Measurements from ENCODE around the gene PTPN20.

The PTPN20 gene

GRCh38 chr10:47047127-47047504 is 135.9 kb downstream of the PTPN20 start:
- POLR2A ChIA-PET = no interaction called here
- TF ChIP-seq, protein P1, sequence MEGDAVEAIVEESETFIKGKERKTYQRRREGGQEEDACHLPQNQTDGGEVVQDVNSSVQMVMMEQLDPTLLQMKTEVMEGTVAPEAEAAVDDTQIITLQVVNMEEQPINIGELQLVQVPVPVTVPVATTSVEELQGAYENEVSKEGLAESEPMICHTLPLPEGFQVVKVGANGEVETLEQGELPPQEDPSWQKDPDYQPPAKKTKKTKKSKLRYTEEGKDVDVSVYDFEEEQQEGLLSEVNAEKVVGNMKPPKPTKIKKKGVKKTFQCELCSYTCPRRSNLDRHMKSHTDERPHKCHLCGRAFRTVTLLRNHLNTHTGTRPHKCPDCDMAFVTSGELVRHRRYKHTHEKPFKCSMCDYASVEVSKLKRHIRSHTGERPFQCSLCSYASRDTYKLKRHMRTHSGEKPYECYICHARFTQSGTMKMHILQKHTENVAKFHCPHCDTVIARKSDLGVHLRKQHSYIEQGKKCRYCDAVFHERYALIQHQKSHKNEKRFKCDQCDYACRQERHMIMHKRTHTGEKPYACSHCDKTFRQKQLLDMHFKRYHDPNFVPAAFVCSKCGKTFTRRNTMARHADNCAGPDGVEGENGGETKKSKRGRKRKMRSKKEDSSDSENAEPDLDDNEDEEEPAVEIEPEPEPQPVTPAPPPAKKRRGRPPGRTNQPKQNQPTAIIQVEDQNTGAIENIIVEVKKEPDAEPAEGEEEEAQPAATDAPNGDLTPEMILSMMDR (IDR thresholded peaks at IDR 0.05; ENCODE audit: insufficient read depth, low read length, missing control alignments) = no peak

GRCh38 chr10:47047577-47048525 is 136.6 kb downstream of the PTPN20 start:
- no peak for DNase-seq (ENCODE audit: low read depth, low spot score)
- ChIA-PET POLR2A (no interaction called here), CTCF (interaction anchor here (0.6 to 9.1 kb wide), 48 partner anchors 8 to 387 kb away, joined by 3 to 291 read pairs (median 4); partner anchors contain the start of gene GDF10)
- no peak overlapping the region for H3K4me3 ChIP-seq (ENCODE audit: low read depth, low read length)
- TF ChIP-seq, protein P1 (IDR thresholded peaks at IDR 0.05; ENCODE audit: insufficient read depth, low read length, missing control alignments) = peak; percentile 92

More at GRCh38 chr10:47047127-47047504, 135.9 kb downstream of the PTPN20 start:
- H3K4me3 ChIP-seq (ENCODE audit: low read depth, low read length) = no peak overlapping the region
- no peak for DNase-seq (ENCODE audit: low read depth, low spot score)
- CTCF ChIA-PET = interaction anchor here (0.6 to 9.1 kb wide), 37 partner anchors 8 to 293 kb away, joined by 3 to 291 read pairs (median 5); no protein-coding TSS in a partner anchor

DNA sequence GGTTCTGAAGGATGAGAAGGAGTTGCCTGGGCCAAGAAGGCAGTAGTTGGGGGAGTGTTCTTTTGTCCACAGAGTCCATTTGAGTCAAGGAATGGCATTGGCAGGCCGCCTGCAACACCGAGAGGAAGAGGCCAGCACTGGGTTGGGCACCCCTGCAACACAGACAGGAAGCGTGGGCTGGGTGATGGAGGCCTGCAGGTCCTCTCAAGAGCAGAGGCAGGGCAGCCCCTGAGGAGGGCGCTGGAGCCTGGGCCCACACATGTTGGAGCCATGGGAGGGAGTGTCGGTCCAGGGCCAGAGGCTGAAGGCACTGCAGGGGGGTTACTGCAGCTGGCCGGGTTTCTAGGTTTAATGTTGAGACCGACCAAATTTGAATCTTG is 137.3 kb downstream of the PTPN20 start:
- H3K4me3 ChIP-seq (ENCODE audit: low read depth, low read length) = no peak overlapping the region
- CTCF ChIA-PET = interaction anchor here (0.9 to 9.1 kb wide), 29 partner anchors 7 to 386 kb away, joined by 3 to 291 read pairs (median 6); partner anchors contain the start of gene GDF10
- POLR2A ChIA-PET = no interaction called here
- DNase-seq (ENCODE audit: low read depth, low spot score) = no peak
- TF ChIP-seq, protein P1 (IDR thresholded peaks at IDR 0.05; ENCODE audit: insufficient read depth, low read length, missing control alignments) = no peak

DNA sequence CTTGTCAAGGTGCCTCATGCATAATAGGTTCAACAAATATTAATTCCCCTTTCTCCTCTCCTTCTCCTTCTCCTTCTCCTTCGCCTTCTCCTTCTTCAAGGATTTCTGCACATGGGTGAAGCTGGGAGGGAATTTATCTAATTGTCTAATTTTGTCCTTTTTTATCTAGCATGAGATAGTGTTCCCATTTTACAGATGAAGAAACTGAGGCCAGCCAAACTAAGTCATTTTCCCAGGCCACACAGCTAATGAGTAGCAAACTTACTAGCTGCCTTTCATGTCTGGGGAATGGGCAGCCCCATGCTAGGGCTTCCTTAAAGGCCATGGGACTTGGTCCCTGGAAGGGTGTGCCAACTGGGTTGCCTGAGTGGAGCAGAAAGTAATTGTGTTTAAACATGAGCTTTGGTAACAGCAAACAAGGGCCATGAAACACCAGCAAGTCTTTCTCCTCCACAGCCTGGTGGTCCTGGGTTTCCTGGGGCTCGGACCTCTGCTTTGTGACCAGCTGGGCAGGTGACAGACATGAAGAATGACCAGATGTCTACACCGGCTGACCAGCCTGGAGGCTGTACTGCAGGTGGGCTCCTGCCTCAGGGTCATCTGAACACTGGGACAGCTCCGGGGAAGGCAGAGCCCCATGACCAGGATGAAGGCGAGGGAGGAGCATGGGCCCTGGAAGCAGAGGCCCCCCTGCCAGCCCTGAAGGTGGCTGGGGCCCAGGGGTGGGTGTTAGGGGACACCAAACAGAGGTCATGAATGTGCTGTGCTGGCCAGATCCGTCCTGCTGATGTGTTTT is 138.0 kb downstream of the PTPN20 start:
- ChIA-PET POLR2A (no interaction called here), CTCF (interaction anchor here (1.4 to 9.1 kb wide), 13 partner anchors 10 to 264 kb away, joined by 3 to 291 read pairs (median 18); no protein-coding TSS in a partner anchor)
- DNase-seq (ENCODE audit: low read depth, low spot score) = no peak
- TF ChIP-seq, protein P1 (IDR thresholded peaks at IDR 0.05; ENCODE audit: insufficient read depth, low read length, missing control alignments) = no peak
- H3K4me3 ChIP-seq (ENCODE audit: low read depth, low read length) = no peak overlapping the region

- TF ChIP-seq, protein P1 (IDR thresholded peaks at IDR 0.05; ENCODE audit: insufficient read depth, low read length, missing control alignments) = no peak
- ChIA-PET CTCF (interaction anchor here (1.1 to 9.1 kb wide), 7 partner anchors 10 to 290 kb away, joined by 3 to 291 read pairs (median 23); no protein-coding TSS in a partner anchor), POLR2A (no interaction called here)
- DNase-seq (ENCODE audit: low read depth, low spot score) = no peak
- no peak overlapping the region for H3K4me3 ChIP-seq (ENCODE audit: low read depth, low read length)
Measured at GRCh38 chr10:47049906-47050305, 138.7 kb downstream of the PTPN20 start.

Data from AG04449 (cell line).